Stimulated activated CD4-positive, alpha-beta T cell treated with anti-CD3 and anti-CD28 coated beads, Interleukin-1b, Interleukin-23, amount 100 ng/mL, for 4 hours (primary cell): ENCODE measurements around the gene KCNJ8.
"Not testable (repeated sequence)": the region's sequence is repeated elsewhere in the genome, so short reads cannot be mapped to it uniquely, and the experiment has no call there.

Experiments
- DNase-seq, 2 donors: peaks; one replicate each; pipeline ENCODE4 v3.0.0-alpha.2; 2020; ENCODE audit warnings: low read depth in 2 of 2

The KCNJ8 gene

GRCh38 chr12:21786041-21786531 is 11.6 kb upstream of the KCNJ8 start:
- no peak for DNase-seq

DNA sequence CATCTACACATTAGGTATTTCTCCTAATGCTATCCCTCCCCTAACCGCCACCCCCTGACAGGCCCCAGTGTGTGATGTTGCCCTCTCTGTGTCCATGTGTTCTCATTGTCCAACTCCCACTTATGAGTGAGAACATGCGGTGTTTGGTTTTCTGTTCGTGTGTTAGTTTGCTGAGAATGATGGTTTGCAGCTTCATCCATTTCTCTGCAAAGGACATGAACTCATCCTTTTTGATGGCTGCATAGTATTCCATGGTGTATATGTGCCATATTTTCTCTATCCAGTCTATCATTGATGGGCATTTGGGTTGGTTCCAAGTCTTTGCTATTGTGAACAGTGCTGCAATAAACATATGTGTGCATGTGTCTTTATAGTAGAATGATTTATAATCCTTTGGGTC is 8.2 kb upstream of the KCNJ8 start:
- not testable (repeated sequence) for DNase-seq

DNA sequence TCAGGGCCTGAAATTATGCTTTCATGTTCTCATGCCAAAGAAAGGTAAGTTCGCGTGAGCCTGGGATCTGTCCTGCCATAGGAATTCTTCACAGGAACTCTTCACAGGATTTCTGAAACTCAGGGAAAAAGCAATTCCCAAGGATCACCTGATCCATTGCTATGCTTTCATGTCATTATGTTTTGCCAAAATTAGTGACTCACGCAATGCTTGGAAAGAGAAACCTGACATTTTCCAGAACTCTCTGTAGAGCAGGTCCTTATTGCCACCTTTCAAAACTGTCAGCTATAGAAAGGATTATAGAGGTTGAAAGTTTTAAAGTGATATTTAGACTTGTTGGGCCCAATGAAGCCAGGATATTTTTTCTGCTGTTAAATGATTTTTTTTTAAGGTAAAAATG is 6.3 kb upstream of the KCNJ8 start:
- DNase-seq, result no peak

- no peak for DNase-seq
Observed at GRCh38 chr12:21776175-21776574, 1.7 kb upstream of the KCNJ8 start.

DNA sequence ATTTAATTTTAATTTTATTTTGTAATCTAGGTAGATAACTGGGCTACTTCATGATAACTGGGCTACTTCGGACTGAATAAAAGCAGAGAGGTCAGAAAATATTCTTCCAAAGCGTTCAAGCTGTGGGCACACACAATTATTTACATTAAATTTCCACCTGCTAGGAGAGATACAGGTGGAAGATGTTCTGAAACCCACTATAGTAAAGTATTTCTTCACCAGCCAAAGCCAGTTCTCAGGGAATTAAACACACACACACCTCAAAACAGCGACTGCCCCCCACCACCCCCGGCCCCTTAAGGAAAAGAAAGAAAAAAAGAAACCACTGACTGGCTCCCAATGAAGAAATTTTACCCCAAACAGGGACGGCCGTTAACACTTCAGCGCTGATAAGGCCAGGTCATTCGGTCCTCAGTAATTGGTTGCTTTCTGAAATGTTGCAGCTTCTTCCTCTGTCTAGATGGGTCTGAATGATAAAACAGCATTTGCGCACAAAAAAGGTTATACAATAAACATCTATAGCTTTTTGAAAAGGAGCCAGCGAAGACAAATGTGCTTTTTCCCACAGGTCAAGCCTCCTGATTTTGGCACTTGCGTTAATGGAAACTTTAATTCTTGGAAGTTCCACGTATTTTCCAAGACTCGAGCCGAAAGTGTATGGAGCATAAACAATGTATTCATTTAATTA is 771 bp upstream of the KCNJ8 start:
- DNase-seq, result no peak

- no peak for DNase-seq
Observed at GRCh38 chr12:21773806-21774205, 700 bp downstream of the KCNJ8 start.

- no peak for DNase-seq
Observed at GRCh38 chr12:21773263-21773741, 1.2 kb downstream of the KCNJ8 start.

DNA sequence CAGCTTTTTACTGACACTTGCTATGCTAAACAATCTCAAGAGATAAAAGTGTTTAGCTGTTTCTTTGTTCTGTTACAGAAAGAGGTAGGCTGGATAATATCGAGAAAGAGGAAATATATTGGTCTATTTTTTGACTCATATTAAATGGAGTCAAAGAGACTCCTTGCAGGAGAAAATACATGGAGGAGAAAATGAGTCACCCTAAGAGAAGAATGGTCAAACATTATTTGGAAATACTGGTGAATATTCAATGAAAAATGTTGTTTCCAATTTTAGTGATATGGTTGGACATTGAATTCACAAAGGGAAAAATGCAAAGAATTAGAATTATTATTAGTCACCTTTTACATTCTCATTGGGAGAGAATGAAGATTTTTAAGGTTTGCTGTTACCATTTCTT is 3.2 kb downstream of the KCNJ8 start:
- no peak for DNase-seq

- DNase-seq, result no peak
Observed at GRCh38 chr12:21769307-21769706, 5.2 kb downstream of the KCNJ8 start.

DNA sequence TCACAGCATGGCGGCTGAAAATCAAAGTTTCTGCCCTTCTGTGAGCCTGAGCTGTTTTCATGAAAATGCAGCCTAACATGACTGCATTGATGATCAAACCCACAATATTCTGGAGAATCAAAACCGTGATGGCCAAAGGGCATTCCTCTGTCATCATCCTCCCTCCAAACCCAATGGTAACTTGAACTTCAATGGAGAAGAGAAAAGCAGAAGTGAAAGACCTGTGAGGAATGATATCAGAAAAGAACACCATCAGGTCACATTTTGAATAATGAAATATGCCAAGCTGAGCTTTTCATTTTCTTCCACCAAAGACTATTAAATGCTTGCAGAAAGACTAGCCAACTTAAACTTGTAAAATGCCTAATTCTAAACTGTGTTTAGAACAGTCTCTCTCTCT is 8.1 kb downstream of the KCNJ8 start:
- no peak for DNase-seq

DNA sequence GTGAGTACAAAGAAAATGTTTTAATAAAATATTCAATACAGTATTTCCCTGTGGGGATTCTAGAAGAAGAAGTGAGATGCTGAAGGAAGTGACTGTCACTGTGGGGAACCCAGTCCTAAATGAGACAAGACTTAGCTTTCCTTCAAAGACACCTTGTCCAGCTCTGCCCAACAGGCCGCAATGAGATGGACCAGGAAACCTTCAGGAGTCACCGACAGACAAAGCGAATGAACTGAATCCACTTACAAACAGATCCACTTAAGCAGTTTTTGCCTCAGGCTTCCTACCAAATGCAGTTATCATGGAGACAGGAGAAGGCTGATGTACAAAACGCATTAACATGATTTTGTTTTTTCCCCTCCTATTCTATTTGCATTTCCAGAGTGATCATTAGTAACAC is 9.6 kb downstream of the KCNJ8 start:
- no peak for DNase-seq

DNA sequence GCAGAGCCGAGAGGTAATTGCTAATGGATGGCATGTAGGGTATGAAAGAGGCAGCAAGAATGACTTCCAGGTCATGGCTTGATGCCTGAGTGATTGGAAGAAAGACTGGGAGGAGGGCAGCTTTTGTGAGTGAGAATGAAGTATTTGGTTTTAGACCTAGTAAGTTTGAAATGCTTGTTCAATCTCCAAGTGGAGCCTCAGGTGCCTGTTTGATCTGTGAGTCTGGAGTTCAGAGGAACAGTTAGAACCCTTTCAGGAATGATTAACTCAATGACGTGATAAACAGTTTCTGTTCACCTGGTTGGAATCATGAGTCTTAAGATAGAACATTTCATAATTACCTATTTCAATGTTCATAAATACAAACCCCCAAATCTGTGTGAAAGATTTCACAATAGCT is 10.4 kb downstream of the KCNJ8 start:
- DNase-seq, result no peak

DNA sequence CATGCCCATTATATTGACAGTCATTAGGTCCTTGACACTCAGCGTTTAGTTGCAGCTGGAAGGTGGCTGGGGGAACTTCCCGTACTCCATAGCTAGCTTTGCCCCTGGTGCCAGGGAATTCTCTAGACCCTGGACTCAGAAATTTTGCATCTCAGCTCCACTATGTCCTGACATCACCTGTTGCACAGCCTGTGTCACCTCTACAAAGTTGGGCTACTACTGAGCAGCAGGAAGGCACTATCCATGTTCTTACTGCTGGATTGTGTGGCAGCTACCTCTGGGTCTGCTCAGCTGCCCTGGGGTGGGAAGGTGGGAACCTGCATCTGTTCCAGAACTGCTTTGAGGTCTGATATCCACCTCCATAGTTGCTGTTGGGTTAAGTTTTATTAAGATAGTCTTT is 11.0 kb downstream of the KCNJ8 start:
- DNase-seq, result no peak

DNA sequence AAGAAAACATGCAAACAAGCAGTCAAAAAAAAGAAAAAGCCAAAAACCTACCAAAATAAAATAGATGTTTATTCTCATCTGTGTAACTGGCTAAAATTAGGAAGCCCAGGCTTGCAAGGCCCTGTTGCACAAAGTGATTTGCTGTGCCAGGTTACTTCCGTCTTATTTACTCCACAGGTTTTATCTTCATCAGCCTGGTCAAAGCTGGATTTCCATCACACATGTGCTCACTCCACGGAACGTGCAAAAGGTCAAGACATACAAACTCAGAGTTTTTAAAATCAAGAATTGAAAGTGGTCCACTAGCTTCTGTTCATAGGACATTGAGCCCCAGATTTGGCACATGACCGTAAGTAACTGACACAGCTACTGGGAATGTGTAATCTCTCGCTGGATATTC is 14.8 kb downstream of the KCNJ8 start:
- DNase-seq, result no peak

DNA sequence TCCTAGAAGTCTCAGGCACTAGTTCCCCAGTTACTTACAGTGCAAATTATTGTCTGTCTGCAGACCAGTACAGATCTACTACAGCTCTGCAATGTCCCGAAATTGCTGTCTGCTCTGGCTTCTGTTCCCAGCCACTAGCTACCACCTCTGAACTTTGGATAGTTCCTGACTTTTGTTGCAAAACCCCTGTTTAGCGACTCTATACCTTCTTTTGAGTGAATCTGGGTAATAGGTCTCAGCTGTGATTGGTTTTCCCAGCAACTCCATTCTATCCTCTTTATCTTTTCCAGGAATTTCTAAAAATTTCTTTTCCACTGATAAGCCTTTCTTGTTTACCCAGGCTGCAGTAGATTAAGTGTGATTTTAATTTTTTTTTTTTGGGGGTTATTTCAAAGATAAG is 16.8 kb downstream of the KCNJ8 start:
- DNase-seq, result no peak

GRCh38 chr12:21756699-21757098 is 17.8 kb downstream of the KCNJ8 start:
- DNase-seq, result no peak

- DNase-seq, result no peak
Observed at GRCh38 chr12:21751517-21751916, 23.0 kb downstream of the KCNJ8 start.

DNA sequence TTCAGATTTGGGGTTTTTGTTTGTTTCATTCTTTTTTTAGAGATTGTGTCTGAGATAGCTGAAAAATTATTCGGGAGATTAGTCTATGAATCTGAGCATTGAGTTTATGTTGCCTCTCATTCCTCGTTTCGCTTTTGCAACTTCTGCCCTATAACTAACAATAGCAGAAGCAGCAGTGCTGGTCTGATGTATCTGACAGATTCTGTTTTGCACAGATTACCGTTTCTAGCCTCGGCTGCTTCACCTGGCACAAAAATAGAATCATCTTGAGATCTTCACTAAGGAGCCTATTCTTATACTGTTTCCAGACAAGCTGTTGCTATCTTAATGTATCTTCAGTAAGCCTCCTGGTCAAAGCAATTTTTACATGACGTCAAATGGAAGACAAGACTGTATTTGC is 29.2 kb downstream of the KCNJ8 start:
- DNase-seq, result no peak

DNA sequence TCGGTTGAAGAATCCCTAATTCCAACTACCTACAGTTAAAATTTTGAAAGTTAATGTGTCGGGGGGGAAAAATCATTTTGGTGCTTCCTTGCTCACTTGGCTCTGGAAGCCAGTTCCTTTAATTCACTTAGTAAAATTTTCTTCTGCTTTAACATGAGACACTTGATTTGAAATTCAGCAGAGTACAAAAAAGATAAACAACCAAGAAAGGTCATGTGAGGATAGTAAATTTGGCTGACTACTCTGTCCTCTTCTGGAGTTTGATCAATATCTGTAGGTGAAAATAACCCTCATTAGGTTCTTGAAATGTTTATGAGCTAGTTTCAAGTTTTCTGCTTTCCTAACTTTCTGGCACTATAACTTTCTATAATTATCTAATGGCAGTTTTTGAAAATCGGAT is 43.4 kb downstream of the KCNJ8 start:
- DNase-seq, result no peak

- no peak for DNase-seq
Observed at GRCh38 chr12:21725731-21726130, 48.8 kb downstream of the KCNJ8 start.

- DNase-seq, result no peak
Observed at GRCh38 chr12:21718944-21719650, 55.4 kb downstream of the KCNJ8 start.

GRCh38 chr12:21718403-21718802 is 56.1 kb downstream of the KCNJ8 start:
- no peak for DNase-seq

DNA sequence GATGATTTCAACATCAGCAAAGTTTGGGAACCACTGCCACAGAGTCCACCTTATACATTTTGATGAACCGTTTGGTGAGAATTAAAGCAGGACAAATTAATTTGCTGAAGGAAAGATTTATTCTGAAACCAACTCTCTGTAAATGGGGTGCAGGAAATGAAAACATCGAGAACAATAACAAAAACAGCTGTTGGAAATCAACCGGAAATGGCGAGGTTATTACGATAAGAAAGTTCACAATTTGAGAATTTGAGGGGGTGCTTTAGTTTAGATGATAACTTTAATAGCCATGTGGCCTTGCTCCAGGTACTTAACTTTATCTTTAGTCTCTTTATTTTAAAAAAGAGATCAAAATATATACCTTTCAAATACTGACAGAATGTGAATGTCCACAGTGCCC is 56.7 kb downstream of the KCNJ8 start:
- no peak for DNase-seq
